RWPE2 (cell line): Measurements from ENCODE around the gene CTNND1.

ENCODE experiments used
- ATAC-seq: fragments of 200-7000 bp; cut with Tn5 transposase; 3 replicates; pipeline ENCODE4 v1.9.1; 2021; ENCODE audit warnings: low read depth
- DNase-seq: peaks from one replicate; pipeline ENCODE4 v3.0.0-alpha.2; 2020; ENCODE audit warnings: low spot score
- H3K27ac ChIP-seq: fragments of 450-650 bp; 2 replicates; pipeline ENCODE4 v1.5.1; 2017; ENCODE audit warnings: mild to moderate bottlenecking; ENCODE audit not compliant: poor library complexity, severe bottlenecking
- H3K27me3 ChIP-seq: fragments of 250-450 bp; sonication (Bioruptor Pico); 2 replicates; pipeline ENCODE4 v1.5.1; 2021; ENCODE audit warnings: mild to moderate bottlenecking, moderate library complexity; ENCODE audit not compliant: insufficient read depth, poor library complexity, severe bottlenecking
- H3K36me3 ChIP-seq: fragments of 250-450 bp; sonication (Bioruptor Pico); 2 replicates; pipeline ENCODE4 v1.5.1; 2020; ENCODE audit warnings: low read depth, mild to moderate bottlenecking, moderate library complexity
- H3K4me1 ChIP-seq: fragments of 250-450 bp; sonication (Bioruptor Pico); 2 replicates; pipeline ENCODE4 v1.5.1; 2021; ENCODE audit warnings: mild to moderate bottlenecking, moderate library complexity; ENCODE audit not compliant: insufficient read depth, poor library complexity, severe bottlenecking
- H3K4me3 ChIP-seq: fragments of 250-450 bp; sonication (Bioruptor Pico); 2 replicates; pipeline ENCODE4 v1.5.1; 2021; ENCODE audit warnings: mild to moderate bottlenecking, moderate library complexity; ENCODE audit not compliant: severe bottlenecking
- H3K9me3 ChIP-seq: fragments of 250-450 bp; sonication (Bioruptor Pico); 2 replicates; pipeline ENCODE4 v1.5.1; 2021; ENCODE audit warnings: mild to moderate bottlenecking, moderate library complexity; ENCODE audit not compliant: severe bottlenecking
- CTCF ChIP-seq: fragments of 450-650 bp; IDR thresholded peaks from one replicate; pipeline ENCODE4 v1.5.1; 2017; ENCODE audit warnings: mild to moderate bottlenecking, moderate library complexity; ENCODE audit not compliant: poor library complexity, severe bottlenecking

The CTNND1 gene

DNA sequence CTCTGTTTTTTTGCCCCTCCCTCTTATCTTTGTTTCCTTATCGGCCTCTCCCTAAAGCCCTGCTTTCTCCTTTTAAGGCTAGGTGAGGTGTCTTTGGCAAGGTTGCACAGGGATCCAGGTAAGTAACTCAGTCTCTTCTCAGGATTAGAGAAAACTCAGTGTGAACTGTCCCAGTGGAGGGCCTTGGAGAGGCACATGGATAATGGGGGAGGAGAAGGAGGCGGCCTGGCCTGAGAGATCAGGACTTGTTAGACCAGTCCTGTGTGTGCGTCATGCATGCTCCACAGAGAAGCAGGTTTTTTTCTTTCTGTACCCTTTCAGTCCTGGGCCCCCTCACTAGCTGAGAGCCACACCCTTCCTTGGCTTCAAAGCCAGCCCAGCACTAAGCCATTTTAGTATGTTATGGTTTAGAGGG lies 19.9 kb downstream of the CTNND1 start:
- Histone ChIP-seq H3K36me3 (peaks cover 16% of the 10 kb centered on the region; the same call in 1 of the 2 replicates), H3K27me3 (no peaks in the 10 kb centered on the region), H3K4me1 (peaks cover 74% of the 10 kb centered on the region), H3K27ac (peak overlapping the region; percentile 93), H3K4me3 (no peak overlapping the region), H3K9me3 (no peaks in the 10 kb centered on the region)
- no peak for TF ChIP-seq CTCF
- DNase-seq (peak; percentile 90), ATAC-seq (peak; percentile 73)

DNA sequence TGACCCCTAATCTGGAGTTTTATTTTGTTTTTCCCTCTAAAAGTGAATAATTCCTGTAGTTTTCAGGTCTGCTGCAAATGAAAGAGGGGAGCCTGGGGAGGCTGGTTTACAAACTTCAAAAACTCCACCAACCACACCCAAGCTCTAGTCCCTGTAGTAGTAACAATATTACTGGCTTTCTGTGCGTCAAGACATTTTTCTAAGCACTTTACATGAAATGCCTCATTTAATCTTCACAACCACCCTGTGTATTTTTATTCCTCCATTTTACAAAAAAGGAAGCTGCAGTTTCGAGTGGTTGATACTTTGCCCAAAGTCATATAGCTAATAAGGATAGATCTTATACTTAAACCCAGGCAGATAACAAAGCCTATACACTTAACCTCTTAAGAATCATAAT lies 23.5 kb downstream of the CTNND1 start:
- no peaks in the 10 kb centered on the region for H3K9me3 ChIP-seq
- no peaks in the 10 kb centered on the region for H3K27me3 ChIP-seq
- DNase-seq (no peak), ATAC-seq (no peak)
- peaks cover 70% of the 10 kb centered on the region for H3K4me1 ChIP-seq
- H3K27ac ChIP-seq = peak overlapping the region; percentile 90
- no peak for TF ChIP-seq CTCF
- no peak overlapping the region for H3K4me3 ChIP-seq
- peaks cover 29% of the 10 kb centered on the region for H3K36me3 ChIP-seq

DNA sequence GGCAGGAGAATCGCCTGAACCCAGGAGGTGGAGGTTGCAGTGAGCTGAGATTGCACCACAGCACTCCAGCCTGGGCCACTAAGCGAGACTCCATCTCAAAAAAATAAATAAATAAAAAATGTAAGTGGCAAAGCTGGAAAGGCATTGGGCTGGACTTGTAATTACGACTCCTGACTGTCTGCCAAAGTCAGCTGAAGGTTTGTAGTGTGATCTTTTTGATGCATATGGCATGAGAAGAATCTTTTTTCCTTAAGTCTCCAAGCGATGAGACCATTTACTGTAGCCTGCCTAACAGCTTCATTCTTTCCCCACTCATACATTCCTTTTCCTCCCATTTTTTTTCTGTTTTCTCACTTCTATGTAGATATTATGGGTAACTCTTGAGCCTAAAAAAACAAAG lies 24.8 kb downstream of the CTNND1 start:
- H3K27me3 ChIP-seq = no peaks in the 10 kb centered on the region
- H3K4me3 ChIP-seq = no peak overlapping the region
- no peak for ATAC-seq
- TF ChIP-seq CTCF = no peak
- H3K9me3 ChIP-seq = no peaks in the 10 kb centered on the region
- DNase-seq = no peak
- peak overlapping the region; percentile 90 for H3K27ac ChIP-seq
- H3K36me3 ChIP-seq = peaks cover 25% of the 10 kb centered on the region
- H3K4me1 ChIP-seq = peaks cover 64% of the 10 kb centered on the region

DNA sequence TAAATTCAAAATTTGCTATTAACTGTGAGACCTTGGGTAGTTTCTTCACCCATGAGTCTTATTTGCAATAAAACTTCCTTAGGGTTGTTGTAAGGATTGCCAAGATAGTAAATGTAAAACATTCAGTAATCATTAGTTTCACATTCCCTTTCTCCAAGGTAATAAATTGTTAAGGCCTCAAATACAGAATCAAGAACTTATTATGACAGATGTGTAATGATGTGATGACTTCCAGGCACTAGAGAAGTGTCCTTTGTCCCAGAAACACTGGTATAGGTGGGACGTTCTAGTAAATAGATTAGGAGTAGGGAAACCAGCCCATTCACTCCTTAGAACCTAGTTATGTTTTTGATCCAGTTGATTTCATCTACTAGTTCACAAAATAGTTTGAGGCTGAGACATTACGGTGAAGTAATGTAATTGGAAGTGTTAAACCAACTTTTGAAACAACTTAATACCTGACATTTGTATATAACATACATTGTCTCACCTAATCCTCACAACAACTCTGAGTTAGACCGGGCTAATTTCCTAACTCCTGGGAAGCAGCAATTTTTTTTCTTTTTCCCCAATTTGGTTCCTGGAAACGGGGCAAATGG lies 25.5 kb downstream of the CTNND1 start:
- Histone ChIP-seq H3K9me3 (no peaks in the 10 kb centered on the region), H3K27ac (peak overlapping the region; percentile 90), H3K4me1 (peaks cover 64% of the 10 kb centered on the region), H3K4me3 (no peak overlapping the region), H3K36me3 (peaks cover 31% of the 10 kb centered on the region), H3K27me3 (no peaks in the 10 kb centered on the region)
- no peak for DNase-seq
- TF ChIP-seq CTCF = no peak
- ATAC-seq = no peak

DNA sequence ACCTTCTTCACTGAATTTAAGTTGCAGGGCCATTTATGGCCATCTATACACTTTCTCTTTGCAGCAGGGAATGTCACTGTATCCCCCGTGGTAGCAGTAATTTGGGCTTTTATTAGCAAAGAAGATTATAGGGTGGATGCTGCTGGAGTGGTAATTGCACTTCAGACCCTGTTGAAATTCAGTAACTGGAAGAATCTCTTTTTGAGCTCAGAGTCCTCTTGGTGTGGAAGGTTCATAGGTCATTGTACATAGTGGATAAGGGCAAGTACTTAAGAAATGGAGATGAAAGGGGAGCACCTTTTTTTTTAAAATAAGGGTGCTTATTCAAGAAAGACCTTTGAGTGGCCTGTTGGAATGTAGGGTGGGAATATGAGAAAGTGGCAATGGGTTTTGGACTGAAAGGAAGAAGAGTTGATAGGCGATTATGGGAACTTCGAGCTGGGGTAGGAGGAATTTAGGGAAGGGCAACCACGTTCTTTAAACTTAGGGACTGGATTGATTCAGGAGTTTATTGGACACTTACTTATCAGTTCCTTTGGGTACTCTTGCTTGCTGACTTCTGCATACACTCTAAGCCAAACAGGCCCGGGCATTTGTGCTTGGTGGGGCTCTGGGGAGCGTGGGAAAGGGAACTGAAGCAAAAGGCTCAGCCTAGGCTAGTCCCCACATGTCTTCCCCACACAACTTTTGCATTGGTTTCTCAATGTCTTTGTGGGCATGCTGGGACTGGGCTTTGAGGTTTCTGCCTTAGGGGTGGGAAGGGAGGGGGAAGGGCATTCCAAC lies 26.5 kb downstream of the CTNND1 start:
- Histone ChIP-seq H3K4me1 (peaks cover 65% of the 10 kb centered on the region), H3K27me3 (no peaks in the 10 kb centered on the region), H3K36me3 (peaks cover 28% of the 10 kb centered on the region), H3K27ac (peak overlapping the region; percentile 90), H3K4me3 (no peak overlapping the region), H3K9me3 (no peaks in the 10 kb centered on the region)
- peak; percentile 91 for ATAC-seq
- TF ChIP-seq CTCF = no peak
- peak; percentile 91 for DNase-seq
